Kidney epithelial cell (primary cell): ENCODE results near the gene GALNT4. TPM values are rescaled to one million over a fixed set of nuclear protein-coding genes. Genes with fewer than 3 reads are reported as not detected.

Experiments
- DNase-seq: peaks from one replicate; pipeline ENCODE4 v3.0.0-alpha.2; 2010; ENCODE audit warnings: low read depth
- H3K27me3 ChIP-seq: 2 replicates; pipeline ENCODE4 v1.6.0; 2011; ENCODE audit warnings: low read length; ENCODE audit not compliant: control insufficient read depth, insufficient read depth
- H3K36me3 ChIP-seq: 2 replicates; pipeline ENCODE4 v1.5.1; 2011; ENCODE audit warnings: low read length; ENCODE audit not compliant: control insufficient read depth, insufficient read depth
- H3K4me3 ChIP-seq: 2 replicates; pipeline ENCODE4 v1.5.1; 2011; ENCODE audit warnings: low read depth, mild to moderate bottlenecking, control low read depth, low read length
- CTCF ChIP-seq: IDR thresholded peaks from 2 replicates; pipeline ENCODE4 v1.5.1; 2011; ENCODE audit warnings: mild to moderate bottlenecking, moderate library complexity, low read length, control low read depth, inconsistent platforms; ENCODE audit not compliant: insufficient read depth, poor library complexity, severe bottlenecking
- total RNA-seq: library from RNA; depleted of rRNA; stranded (reverse); fragments of >200 nt; gene quantifications from 2 replicates; pipeline ENCODE4 v1.2.3, GENCODE V29; 2015

The GALNT4 gene
- total RNA-seq, 1 donor from 2014 or later: 4.1 TPM

DNA sequence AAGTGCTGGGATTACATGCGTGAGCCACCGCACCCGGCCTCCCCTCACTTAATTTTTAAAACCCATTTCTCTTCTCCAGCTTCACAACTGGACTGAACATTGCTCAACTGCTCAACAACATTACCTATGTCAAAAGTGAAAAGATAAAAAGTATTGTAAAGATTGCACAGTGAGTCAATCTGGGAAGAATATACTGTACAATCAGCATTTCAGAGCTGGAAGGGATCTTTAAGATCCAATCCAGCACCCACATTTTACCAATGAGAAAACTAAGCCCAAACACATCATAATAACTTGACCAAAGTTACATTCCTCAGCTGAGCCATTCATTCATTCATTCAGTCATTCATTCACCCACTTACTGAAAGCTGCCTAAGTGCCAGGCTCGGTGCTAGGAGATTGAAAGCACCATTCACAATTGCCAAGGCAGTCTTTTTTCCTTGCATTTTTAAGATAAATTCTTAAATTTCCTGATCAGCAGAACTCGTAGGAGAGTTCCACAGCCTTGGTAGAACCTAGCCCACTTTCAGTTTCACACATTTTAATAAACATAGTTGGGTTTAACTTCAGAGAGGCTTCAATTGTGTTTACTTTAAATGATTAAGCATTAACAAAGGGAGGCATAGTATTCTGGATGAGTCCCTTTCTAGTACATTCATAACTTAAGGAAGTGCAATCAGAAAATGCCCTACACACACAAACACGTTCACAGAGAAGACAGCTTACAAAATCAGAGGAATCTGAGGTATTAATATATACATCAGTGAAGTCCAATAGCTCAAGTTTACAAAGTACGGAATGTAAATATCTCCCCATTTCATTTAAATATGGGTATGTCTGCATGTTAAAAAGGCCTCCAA lies 3.0 kb downstream of the GALNT4 start:
- Histone ChIP-seq H3K4me3 (no peak overlapping the region), H3K27me3 (no peaks in the 10 kb centered on the region), H3K36me3 (no peaks in the 10 kb centered on the region)
- DNase-seq: no peak
- no peak for TF ChIP-seq CTCF

DNA sequence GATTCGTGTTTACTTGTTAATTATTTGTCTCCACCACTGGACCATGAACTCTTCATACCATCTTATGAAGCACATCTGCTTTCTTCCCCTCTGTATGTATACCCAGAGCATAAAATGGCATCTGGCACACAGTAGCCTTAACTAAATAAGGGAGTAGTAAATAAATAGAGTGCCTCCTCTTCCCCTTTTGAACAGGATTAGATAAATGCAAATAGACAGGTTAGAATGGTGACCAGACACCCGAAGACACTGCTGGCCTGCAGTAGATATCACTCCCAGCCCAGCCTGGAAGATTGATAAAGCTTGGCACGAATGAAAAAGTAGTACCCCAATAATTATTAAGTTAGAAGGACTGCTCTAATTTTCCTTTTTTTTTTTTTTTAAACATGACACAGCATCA lies 6.9 kb downstream of the GALNT4 start:
- Histone ChIP-seq H3K4me3 (no peak overlapping the region), H3K27me3 (no peaks in the 10 kb centered on the region), H3K36me3 (no peaks in the 10 kb centered on the region)
- DNase-seq: no peak
- no peak for TF ChIP-seq CTCF

GRCh38 chr12:89516633-89517032 lies 8.0 kb downstream of the GALNT4 start:
- TF ChIP-seq CTCF: no peak
- Histone ChIP-seq H3K36me3 (no peaks in the 10 kb centered on the region), H3K4me3 (no peak overlapping the region), H3K27me3 (no peaks in the 10 kb centered on the region)
- no peak for DNase-seq

- Histone ChIP-seq H3K27me3 (no peaks in the 10 kb centered on the region), H3K36me3 (no peaks in the 10 kb centered on the region), H3K4me3 (no peak overlapping the region)
- DNase-seq: no peak
- no peak for TF ChIP-seq CTCF
These were observed 9.8 kb downstream of the GALNT4 start for GRCh38 chr12:89514751-89515150.

GRCh38 chr12:89513544-89513943 lies 11.1 kb downstream of the GALNT4 start:
- no peak for DNase-seq
- H3K36me3 ChIP-seq: no peaks in the 10 kb centered on the region
- H3K27me3 ChIP-seq: no peaks in the 10 kb centered on the region
- no peak for TF ChIP-seq CTCF
- H3K4me3 ChIP-seq: no peak overlapping the region

DNA sequence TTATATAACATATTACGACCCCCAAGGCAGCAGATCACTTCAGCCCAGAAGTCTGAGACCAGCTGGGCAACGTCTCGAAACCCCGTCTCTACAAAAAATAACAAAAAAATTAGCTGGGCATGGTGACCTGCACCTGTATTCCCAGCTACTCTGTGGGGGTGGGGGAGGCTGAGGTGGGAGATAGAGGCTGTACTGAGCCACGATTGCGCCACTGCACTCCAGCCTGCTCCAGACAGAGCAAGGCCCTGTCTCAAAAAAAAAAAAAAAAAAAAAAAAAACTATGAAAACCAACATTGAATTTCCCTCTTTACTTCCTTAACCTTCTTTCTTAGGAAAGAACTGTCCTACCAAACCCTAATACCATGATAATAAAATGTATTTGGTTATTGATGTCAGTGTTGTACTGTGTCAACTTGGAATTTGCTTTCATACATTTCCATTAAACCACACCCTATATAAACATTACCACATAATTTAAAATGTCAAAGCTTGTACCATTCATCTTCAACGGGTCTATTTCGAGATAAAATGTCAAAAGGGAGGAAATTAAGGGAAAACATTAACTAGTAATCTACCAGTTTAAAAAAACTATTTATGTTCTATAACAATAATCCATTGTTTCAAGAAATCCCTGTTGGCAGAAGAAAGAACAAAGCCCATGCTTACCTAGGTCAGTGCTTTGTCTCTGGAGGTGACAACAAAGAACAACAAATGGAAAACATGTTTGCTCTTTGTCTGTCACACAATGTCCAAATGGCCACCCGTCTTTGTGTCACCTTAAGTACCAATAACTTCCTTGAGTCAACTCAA lies 17.4 kb downstream of the GALNT4 start:
- no peak for TF ChIP-seq CTCF
- DNase-seq: no peak
- no peaks in the 10 kb centered on the region for H3K36me3 ChIP-seq
- H3K4me3 ChIP-seq: no peak overlapping the region
- H3K27me3 ChIP-seq: no peaks in the 10 kb centered on the region
